ENCODE measurements around the gene ISL2. TPM values are rescaled to one million over a fixed set of nuclear protein-coding genes. Genes with fewer than 3 reads are reported as not detected.

ISL2 gene
- total and polyA plus RNA-seq, 2 of the 4 experiments (the other 2 are of a cell fraction), result 1.3 to 3.6 TPM

DNA sequence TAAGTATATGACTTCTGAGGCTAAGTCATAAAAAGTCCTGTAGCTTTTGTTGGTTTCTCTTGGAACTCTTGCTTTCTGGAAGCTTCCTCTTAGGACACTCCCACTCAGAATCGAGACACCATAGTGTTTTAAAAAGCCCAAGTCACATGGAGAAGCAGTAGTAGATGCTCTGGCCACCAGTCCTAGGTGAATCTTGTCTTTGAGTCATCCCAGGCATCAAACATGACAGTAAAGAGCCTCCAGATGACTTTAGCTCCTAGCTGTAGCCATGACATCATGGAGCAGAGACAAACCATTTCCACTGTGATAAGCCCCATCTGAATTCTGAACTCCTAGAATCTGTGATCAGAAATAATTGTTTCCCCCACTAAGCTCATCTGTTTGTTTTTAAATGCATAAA is 42.1 kb downstream of the ISL2 start:
- no peak overlapping the region for H4K8ac ChIP-seq (ENCODE audit: low read depth in 2 of 2, low read length in 2 of 2)
- no peak overlapping the region for H3K9ac ChIP-seq (ENCODE audit: low read depth, low read length)
- in situ Hi-C loops (cut with MboI; ENCODE audit: low sequenced_read_pairs) (no loop called here), dilution Hi-C loops (cut with HindIII; ENCODE audit: low sequenced_read_pairs, unreplicated experiment) (no loop called here), intact Hi-C loops (cut with micrococcal nuclease) (no loop called here)
- peaks cover 3% of the 10 kb centered on the region; the same call in 1 of the 2 replicates for H3K9me1 ChIP-seq (ENCODE audit: insufficient read depth, low read length)
- no peak overlapping the region for H2AFZ ChIP-seq (replicated peaks; ENCODE audit: low read length, poor library complexity)
- no peak overlapping the region for H3K56ac ChIP-seq (ENCODE audit: extremely low read depth, insufficient read depth, low read length)
- H4K20me1 ChIP-seq (ENCODE audit: insufficient read depth, low read length), result no peaks in the 10 kb centered on the region
- no peak for DNase-seq
- no peak overlapping the region for H3K23ac ChIP-seq (ENCODE audit: low read depth, low read length)
- H3K36me3 ChIP-seq (ENCODE audit: control insufficient read depth, insufficient read depth, low read length), result no peaks in the 10 kb centered on the region; the same call in 1 of the 2 replicates
- no peaks in the 10 kb centered on the region for H3K79me1 ChIP-seq (ENCODE audit: low read depth in 1 of 2, low read length in 2 of 2)
- H2AK5ac ChIP-seq (ENCODE audit: low read depth, low read length), result no peak overlapping the region
- 80% methylated on average over 1 of the region's 1 CpG; no CpG with 5 or more reads in 1 of the 2 experiments for WGBS, 2 experiments (ENCODE audit: extremely low coverage in 2 of 2, insufficient read length in 1 of 2)
- H3K4me3 ChIP-seq (ENCODE audit: insufficient read depth, low read depth, low read length), result no peak overlapping the region
- H3K27ac ChIP-seq (ENCODE audit: insufficient read depth, low read length), result no peak overlapping the region
- no peak overlapping the region for H3K18ac ChIP-seq (ENCODE audit: low read depth, low read length)
- H3K4me2 ChIP-seq (ENCODE audit: low read depth, low read length), result no peak overlapping the region
- TF ChIP-seq, protein P1, sequence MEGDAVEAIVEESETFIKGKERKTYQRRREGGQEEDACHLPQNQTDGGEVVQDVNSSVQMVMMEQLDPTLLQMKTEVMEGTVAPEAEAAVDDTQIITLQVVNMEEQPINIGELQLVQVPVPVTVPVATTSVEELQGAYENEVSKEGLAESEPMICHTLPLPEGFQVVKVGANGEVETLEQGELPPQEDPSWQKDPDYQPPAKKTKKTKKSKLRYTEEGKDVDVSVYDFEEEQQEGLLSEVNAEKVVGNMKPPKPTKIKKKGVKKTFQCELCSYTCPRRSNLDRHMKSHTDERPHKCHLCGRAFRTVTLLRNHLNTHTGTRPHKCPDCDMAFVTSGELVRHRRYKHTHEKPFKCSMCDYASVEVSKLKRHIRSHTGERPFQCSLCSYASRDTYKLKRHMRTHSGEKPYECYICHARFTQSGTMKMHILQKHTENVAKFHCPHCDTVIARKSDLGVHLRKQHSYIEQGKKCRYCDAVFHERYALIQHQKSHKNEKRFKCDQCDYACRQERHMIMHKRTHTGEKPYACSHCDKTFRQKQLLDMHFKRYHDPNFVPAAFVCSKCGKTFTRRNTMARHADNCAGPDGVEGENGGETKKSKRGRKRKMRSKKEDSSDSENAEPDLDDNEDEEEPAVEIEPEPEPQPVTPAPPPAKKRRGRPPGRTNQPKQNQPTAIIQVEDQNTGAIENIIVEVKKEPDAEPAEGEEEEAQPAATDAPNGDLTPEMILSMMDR (conservative IDR thresholded peaks at IDR 0.05; ENCODE audit: low read depth, low read length), result no peak
- no peak for TF ChIP-seq MAFK (IDR thresholded peaks at IDR 0.05; ENCODE audit: low read depth, low read length)
- no peak for TF ChIP-seq MXI1 (IDR thresholded peaks at IDR 0.05; ENCODE audit: borderline replicate concordance, low read depth, low read length)
- no peak for TF ChIP-seq MAZ (IDR thresholded peaks at IDR 0.05; ENCODE audit: borderline replicate concordance, low read depth, low read length)
- no peak for TF ChIP-seq NFE2L2 (IDR thresholded peaks at IDR 0.05; ENCODE audit: low read depth, low read length)
- no peak for TF ChIP-seq SMC3 (IDR thresholded peaks at IDR 0.05; ENCODE audit: low read depth, low read length)
- TF ChIP-seq, protein P2, sequence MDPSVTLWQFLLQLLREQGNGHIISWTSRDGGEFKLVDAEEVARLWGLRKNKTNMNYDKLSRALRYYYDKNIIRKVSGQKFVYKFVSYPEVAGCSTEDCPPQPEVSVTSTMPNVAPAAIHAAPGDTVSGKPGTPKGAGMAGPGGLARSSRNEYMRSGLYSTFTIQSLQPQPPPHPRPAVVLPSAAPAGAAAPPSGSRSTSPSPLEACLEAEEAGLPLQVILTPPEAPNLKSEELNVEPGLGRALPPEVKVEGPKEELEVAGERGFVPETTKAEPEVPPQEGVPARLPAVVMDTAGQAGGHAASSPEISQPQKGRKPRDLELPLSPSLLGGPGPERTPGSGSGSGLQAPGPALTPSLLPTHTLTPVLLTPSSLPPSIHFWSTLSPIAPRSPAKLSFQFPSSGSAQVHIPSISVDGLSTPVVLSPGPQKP (IDR thresholded peaks at IDR 0.05; ENCODE audit: borderline replicate concordance, low read depth, low read length), result no peak
- no peak for TF ChIP-seq CHD1 (IDR thresholded peaks at IDR 0.05; ENCODE audit: low read depth, low read length)
- no peak for TF ChIP-seq RAD21 (IDR thresholded peaks at IDR 0.05; ENCODE audit: low read length)
- TF ChIP-seq, protein P3, sequence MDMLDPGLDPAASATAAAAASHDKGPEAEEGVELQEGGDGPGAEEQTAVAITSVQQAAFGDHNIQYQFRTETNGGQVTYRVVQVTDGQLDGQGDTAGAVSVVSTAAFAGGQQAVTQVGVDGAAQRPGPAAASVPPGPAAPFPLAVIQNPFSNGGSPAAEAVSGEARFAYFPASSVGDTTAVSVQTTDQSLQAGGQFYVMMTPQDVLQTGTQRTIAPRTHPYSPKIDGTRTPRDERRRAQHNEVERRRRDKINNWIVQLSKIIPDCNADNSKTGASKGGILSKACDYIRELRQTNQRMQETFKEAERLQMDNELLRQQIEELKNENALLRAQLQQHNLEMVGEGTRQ (IDR thresholded peaks at IDR 0.05; ENCODE audit: low read depth, low read length), result no peak
- no peak for TF ChIP-seq POLR2A (IDR thresholded peaks at IDR 0.05; ENCODE audit: low read depth, low read length)
- TF ChIP-seq RFX5 (IDR thresholded peaks at IDR 0.05; ENCODE audit: low read depth, low read length), result no peak
- no peak for TF ChIP-seq BHLHE40 (IDR thresholded peaks at IDR 0.05; ENCODE audit: low read depth, low read length)
- TF ChIP-seq CEBPB (IDR thresholded peaks at IDR 0.05; ENCODE audit: low read depth, low read length), result no peak
- no peak for TF ChIP-seq RCOR1 (IDR thresholded peaks at IDR 0.05; ENCODE audit: insufficient replicate concordance, low read length)
- TF ChIP-seq FOS (IDR thresholded peaks at IDR 0.05; ENCODE audit: low read depth, low read length), result no peak
- no peak for ATAC-seq (ENCODE audit: low read depth)
- H2BK5ac ChIP-seq (ENCODE audit: low read depth, low read length, poor library complexity, severe bottlenecking), result no peak overlapping the region
- no peak overlapping the region for H2BK15ac ChIP-seq (ENCODE audit: low read depth, low read length)
- ChIA-PET CTCF (interaction anchor here (0.6 to 1.4 kb wide), 2 partner anchors 10 to 29 kb away, joined by 3 to 6 read pairs; no protein-coding TSS in a partner anchor), POLR2A (ENCODE audit: unreplicated experiment) (no interaction called here)
- no peak overlapping the region for H3K4ac ChIP-seq (ENCODE audit: low read depth, low read length)
- no peaks in the 10 kb centered on the region for H3K27me3 ChIP-seq (ENCODE audit: control insufficient read depth, insufficient read depth, low read length)
- no peaks in the 10 kb centered on the region for H3K4me1 ChIP-seq (ENCODE audit: control insufficient read depth, insufficient read depth, low read length)
- H4K91ac ChIP-seq (ENCODE audit: insufficient read depth, low read depth, low read length), result no peak overlapping the region
- no peak overlapping the region for H2AK9ac ChIP-seq (replicated peaks; ENCODE audit: low read depth, low read length, poor library complexity)
- no peaks in the 10 kb centered on the region for H3K9me3 ChIP-seq (ENCODE audit: control insufficient read depth, insufficient read depth, low read length)
- no peak overlapping the region for H2BK120ac ChIP-seq (ENCODE audit: low read depth, low read length)
- no TSS peak for BruUV-seq (replicated peaks)
- H2BK20ac ChIP-seq (ENCODE audit: low read depth, low read length), result no peak overlapping the region
- H3K14ac ChIP-seq (replicated peaks; ENCODE audit: low read depth, low read length), result no peak overlapping the region
- H4K5ac ChIP-seq (ENCODE audit: low read depth, low read length), result no peak overlapping the region
